Activated CD8-positive, alpha-beta T cell treated with anti-CD3 and anti-CD28 coated beads for 36 hours (primary cell): ENCODE results near the gene GCNT2. TPM values are rescaled to one million over a fixed set of nuclear protein-coding genes. Genes with fewer than 3 reads are reported as not detected.

Experiments used
- ATAC-seq: fragments of 200-7000 bp; cut with Tn5 transposase; one replicate; pipeline ENCODE4 v1.10.0; 2021; ENCODE audit warnings: mild to moderate bottlenecking, moderate library complexity
- CTCF ChIA-PET: fragments of 350-600 bp; sonication (Branson Sonifier 250); formaldehyde crosslinking; loops from one replicate; lab custom pipeline; 2021; ENCODE audit warnings: antibody characterized with exemption; lab: Charles Lee
- POLR2A ChIA-PET: fragments of 350-600 bp; sonication (Branson Sonifier 250); formaldehyde crosslinking; loops from one replicate; lab custom pipeline; 2021; ENCODE audit warnings: antibody characterized with exemption; lab: Charles Lee
- DNase-seq: peaks from one replicate; pipeline ENCODE4 v3.0.0-alpha.2; 2020
- H3K27ac Mint-ChIP-seq: one replicate; pipeline ENCODE4 v1.8.0; 2021; ENCODE audit warnings: mild to moderate bottlenecking, mixed read lengths
- H3K27me3 Mint-ChIP-seq: one replicate; pipeline ENCODE4 v1.8.0; 2021; ENCODE audit warnings: mixed read lengths
- H3K36me3 Mint-ChIP-seq: one replicate; pipeline ENCODE4 v1.8.0; 2021; ENCODE audit warnings: low read depth, mixed read lengths
- H3K4me1 Mint-ChIP-seq: one replicate; pipeline ENCODE4 v1.8.0; 2021; ENCODE audit warnings: low read depth, mixed read lengths
- H3K4me3 Mint-ChIP-seq: one replicate; pipeline ENCODE4 v1.8.0; 2021; ENCODE audit warnings: mild to moderate bottlenecking, moderate library complexity, mixed read lengths
- H3K9me3 Mint-ChIP-seq: one replicate; pipeline ENCODE4 v1.8.0; 2021; ENCODE audit warnings: mixed read lengths
- intact Hi-C: fragments of 100-400 bp; cut with micrococcal nuclease; formaldehyde crosslinking; loops from one replicate; pipeline ENCODE4 v1.10.0; 2022
- total RNA-seq, 2 experiments: library from RNA; stranded (reverse); gene quantifications; one replicate each; pipeline ENCODE4 v1.2.3, GENCODE V29; 2021
- TF ChIP-seq, protein P1 (sequence below): fragments of 200-600 bp; IDR thresholded peaks from one replicate; pipeline ENCODE4 v1.8.0; 2022; ENCODE audit warnings: antibody characterized with exemption, mild to moderate bottlenecking

GCNT2 gene
- total RNA-seq, 2 experiments from 2014 or later = 2.3 to 2.7 TPM

DNA sequence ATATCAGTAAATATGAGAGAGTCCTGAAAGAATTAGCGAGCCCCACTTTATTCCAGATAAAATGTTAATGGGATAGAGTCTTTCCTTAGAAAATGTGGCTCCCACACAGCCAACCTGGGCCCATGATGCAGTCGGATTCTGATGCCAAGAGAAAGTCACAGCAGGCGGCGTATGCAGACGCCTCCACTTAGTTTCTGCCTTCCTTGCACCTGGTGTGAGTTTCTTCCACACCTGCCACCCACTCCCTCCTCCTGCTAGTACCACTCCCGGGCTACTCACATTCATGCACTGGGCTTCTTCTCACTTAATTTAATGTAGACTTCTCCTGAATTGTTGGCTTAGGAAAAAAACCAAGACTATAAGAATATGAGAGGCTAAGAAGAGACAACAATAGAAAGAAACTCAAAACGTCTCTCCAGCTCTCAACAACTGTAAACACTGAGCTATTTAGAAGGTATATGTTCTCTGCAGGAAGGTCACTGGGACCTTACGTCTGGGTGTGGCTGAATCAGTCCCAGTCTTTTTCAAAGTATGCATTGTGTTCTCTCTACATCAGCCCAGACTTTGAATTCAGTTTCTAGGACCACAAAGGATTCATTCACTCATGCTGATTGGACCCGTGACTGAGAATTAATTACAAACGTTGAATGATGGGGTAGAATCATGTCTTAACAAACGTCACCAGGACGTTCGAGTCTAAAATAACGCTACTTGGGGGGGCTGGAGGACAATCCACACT is 70.4 kb downstream of the GCNT2 start:
- Mint-ChIP-seq H3K4me3 (no peak overlapping the region), H3K27ac (no peak overlapping the region), H3K36me3 (no peaks in the 10 kb centered on the region), H3K4me1 (peaks cover 2% of the 10 kb centered on the region), H3K9me3 (no peaks in the 10 kb centered on the region), H3K27me3 (no peaks in the 10 kb centered on the region)
- TF ChIP-seq, protein P1, sequence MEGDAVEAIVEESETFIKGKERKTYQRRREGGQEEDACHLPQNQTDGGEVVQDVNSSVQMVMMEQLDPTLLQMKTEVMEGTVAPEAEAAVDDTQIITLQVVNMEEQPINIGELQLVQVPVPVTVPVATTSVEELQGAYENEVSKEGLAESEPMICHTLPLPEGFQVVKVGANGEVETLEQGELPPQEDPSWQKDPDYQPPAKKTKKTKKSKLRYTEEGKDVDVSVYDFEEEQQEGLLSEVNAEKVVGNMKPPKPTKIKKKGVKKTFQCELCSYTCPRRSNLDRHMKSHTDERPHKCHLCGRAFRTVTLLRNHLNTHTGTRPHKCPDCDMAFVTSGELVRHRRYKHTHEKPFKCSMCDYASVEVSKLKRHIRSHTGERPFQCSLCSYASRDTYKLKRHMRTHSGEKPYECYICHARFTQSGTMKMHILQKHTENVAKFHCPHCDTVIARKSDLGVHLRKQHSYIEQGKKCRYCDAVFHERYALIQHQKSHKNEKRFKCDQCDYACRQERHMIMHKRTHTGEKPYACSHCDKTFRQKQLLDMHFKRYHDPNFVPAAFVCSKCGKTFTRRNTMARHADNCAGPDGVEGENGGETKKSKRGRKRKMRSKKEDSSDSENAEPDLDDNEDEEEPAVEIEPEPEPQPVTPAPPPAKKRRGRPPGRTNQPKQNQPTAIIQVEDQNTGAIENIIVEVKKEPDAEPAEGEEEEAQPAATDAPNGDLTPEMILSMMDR = no peak
- DNase-seq = no peak
- intact Hi-C loops = no loop called here
- no peak for ATAC-seq
- CTCF ChIA-PET = no interaction called here
- POLR2A ChIA-PET = no interaction called here

DNA sequence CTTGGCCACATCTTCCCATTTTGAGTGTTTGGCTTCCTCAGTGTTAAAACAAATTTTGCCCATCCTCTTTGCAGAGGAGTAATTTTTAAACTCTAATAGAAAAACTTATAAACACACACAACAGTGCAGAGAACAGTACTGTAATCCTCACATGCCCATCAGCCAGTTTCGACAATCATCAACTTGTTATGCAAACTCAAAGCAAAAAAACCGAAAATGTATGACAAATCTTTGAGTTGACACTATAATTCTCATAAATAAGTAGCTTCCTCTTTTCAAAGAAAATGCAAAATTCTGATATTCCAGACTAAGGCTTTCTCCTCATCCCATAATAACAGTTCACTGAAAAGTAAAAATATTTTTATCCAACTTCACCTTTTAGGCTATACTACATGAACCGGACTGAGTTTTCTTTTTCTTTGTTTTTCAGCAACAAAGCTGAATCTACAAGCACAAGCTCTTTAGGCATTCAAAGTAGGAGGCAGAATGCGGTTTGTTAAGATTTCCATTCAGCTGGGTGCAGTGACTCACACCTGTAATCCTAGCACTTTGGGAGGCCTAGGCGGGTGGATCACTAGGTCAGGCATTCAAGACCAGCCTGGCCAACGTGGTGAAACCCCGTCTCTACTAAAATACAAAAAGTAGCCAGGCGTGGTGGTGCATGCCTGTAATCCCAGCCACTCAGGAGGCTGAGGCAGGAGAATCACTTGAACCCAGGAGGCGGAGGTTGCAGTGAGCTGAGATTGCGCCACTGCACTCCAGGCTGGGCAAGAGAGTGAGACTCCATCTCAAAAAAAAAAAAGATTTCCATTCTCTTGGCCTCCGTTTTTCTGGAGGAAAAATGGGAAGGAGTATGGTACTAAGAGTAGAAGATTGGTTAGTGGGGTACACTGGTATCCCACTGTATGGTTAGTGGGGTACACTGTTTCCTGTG is 74.8 kb downstream of the GCNT2 start:
- no peaks in the 10 kb centered on the region for H3K27me3 Mint-ChIP-seq
- no peaks in the 10 kb centered on the region for H3K9me3 Mint-ChIP-seq
- ATAC-seq (no peak), DNase-seq (no peak)
- no peaks in the 10 kb centered on the region for H3K4me1 Mint-ChIP-seq
- ChIA-PET CTCF (no interaction called here), POLR2A (no interaction called here)
- intact Hi-C loops = no loop called here
- no peak overlapping the region for H3K4me3 Mint-ChIP-seq
- H3K36me3 Mint-ChIP-seq = no peaks in the 10 kb centered on the region
- TF ChIP-seq, protein P1 = no peak
- H3K27ac Mint-ChIP-seq = no peak overlapping the region

DNA sequence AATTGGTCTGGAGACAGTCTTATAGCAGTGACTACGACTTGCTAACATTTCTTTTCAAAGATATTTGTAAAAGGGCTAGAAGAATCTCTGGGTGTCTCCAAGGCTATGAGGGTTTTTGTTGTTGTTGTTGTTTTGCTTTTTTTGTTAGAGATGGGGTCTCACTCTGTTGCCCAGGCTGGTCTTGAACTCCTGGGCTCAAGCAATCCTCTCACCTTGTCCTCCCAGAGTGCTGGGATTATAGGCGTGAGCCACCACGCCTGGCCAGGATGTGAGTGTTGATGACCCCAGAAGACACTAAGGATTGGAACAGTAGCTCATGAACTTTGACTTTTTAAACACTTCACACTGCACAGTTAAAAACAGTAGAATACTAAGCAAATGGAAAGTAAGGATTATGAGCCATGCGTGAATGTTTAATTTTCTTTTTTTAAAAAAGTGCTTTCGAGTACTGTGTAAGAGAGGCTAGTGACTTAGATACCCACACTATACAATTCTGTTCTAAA is 76.4 kb downstream of the GCNT2 start:
- CTCF ChIA-PET = no interaction called here
- DNase-seq (no peak), ATAC-seq (no peak)
- no peaks in the 10 kb centered on the region for H3K9me3 Mint-ChIP-seq
- no peak overlapping the region for H3K27ac Mint-ChIP-seq
- intact Hi-C loops = no loop called here
- H3K4me1 Mint-ChIP-seq = no peaks in the 10 kb centered on the region
- no peaks in the 10 kb centered on the region for H3K27me3 Mint-ChIP-seq
- POLR2A ChIA-PET = no interaction called here
- no peaks in the 10 kb centered on the region for H3K36me3 Mint-ChIP-seq
- H3K4me3 Mint-ChIP-seq = no peak overlapping the region
- TF ChIP-seq, protein P1 = no peak

DNA sequence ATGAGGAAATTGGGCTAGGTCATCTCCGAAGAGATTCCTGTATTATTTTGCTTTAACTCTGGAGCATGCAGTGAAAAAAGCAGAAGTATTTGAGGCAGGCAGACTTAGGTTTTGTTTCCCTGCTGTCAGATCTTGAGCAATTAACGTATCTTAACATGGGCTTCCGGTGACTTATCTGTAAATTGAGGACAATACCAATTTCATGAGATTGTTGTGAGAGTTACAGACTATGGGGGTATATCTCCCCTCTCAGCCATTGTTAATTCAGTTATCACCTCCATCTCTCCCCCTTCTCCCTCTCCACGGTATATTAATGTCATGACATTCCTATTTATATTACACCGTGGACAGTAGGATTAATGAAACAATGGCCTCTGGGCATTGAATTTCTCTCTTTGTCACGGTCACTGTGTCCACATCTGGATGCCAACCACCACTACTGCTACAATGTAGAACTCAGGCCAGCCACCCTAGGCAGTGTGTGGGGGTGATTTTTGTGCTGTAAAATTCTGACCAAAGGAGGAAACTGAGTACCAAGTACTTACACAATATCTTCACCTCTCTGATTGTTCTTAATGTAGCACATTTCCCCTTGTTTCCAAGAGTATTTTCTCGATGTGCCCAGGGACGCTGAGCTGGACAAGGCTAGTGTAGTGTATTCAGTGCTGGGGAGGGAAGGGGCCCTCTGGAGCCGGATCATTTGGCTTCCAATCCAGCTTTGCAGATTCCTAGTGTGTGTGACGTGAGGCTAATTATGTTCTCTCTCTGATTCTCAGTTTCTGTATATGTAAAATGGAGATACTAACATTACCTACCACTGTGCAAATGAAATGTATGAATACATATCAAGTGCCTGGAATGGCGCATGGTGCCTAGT is 77.2 kb downstream of the GCNT2 start:
- Mint-ChIP-seq H3K27me3 (no peaks in the 10 kb centered on the region), H3K4me3 (no peak overlapping the region), H3K4me1 (no peaks in the 10 kb centered on the region), H3K27ac (no peak overlapping the region), H3K36me3 (no peaks in the 10 kb centered on the region), H3K9me3 (no peaks in the 10 kb centered on the region)
- no peak for ATAC-seq
- CTCF ChIA-PET = no interaction called here
- POLR2A ChIA-PET = no interaction called here
- intact Hi-C loops = no loop called here
- TF ChIP-seq, protein P1 = no peak
- no peak for DNase-seq
